Activated CD4-positive, alpha-beta T cell treated with anti-CD3 and anti-CD28 coated beads for 4 hours (primary cell): ENCODE results near the gene TBCB.
A peak's percentile ranks its signal among the peaks of the same experiment; 100 is the strongest.
"Not testable (repeated sequence)": the region's sequence is repeated elsewhere in the genome, so short reads cannot be mapped to it uniquely, and the experiment has no call there.

Experiments used
- DNase-seq, 2 donors: peaks; one replicate each; pipeline ENCODE4 v3.0.0-alpha.2; 2020

The TBCB gene

GRCh38 chr19:36103040-36103626 is 12.1 kb upstream of the TBCB start:
- no peak for DNase-seq

- DNase-seq, result no peak
These were observed 11.3 kb upstream of the TBCB start for GRCh38 chr19:36103842-36104552.

- DNase-seq, result no peak
These were observed 8.8 kb upstream of the TBCB start for GRCh38 chr19:36106441-36106840.

- DNase-seq, result no peak
These were observed 8.3 kb upstream of the TBCB start for GRCh38 chr19:36106991-36107390.

- DNase-seq, result no peak
These were observed 6.6 kb upstream of the TBCB start for GRCh38 chr19:36108684-36109083.

GRCh38 chr19:36110487-36111199 is 4.6 kb upstream of the TBCB start, which contains the start of gene OVOL3:
OVOL3 (plus strand) TSS chr19:36111143; CDS start chr19:36111203, 60 bp downstream.
- DNase-seq, result no peak

GRCh38 chr19:36111200-36111539 is 4.1 kb upstream of the TBCB start:
- DNase-seq, result no peak

GRCh38 chr19:36112678-36113077 is 2.6 kb upstream of the TBCB start:
- DNase-seq, result no peak

GRCh38 chr19:36113425-36113824 is 1.8 kb upstream of the TBCB start:
- no peak for DNase-seq

GRCh38 chr19:36113894-36114720 is 1.2 kb upstream of the TBCB start:
- DNase-seq, result peak in 1 of 2 donors; percentile 19

- DNase-seq, result peak; percentile 98 to 99
These were observed 381 bp upstream of the TBCB start, which contains the start of gene POLR2I for GRCh38 chr19:36114721-36115452. POLR2I (minus strand) TSS chr19:36114875; CDS start chr19:36114856, 19 bp downstream.

- DNase-seq, result no peak
These were observed 1.0 kb downstream of the TBCB start for GRCh38 chr19:36116344-36116637.

GRCh38 chr19:36120092-36120983 is 5.1 kb downstream of the TBCB start:
- DNase-seq, result no peak

- DNase-seq, result no peak
These were observed 5.7 kb downstream of the TBCB start for GRCh38 chr19:36120984-36121358.

GRCh38 chr19:36121486-36122124 is 6.3 kb downstream of the TBCB start:
- no peak for DNase-seq

- no peak for DNase-seq
These were observed 10.3 kb downstream of the TBCB start for GRCh38 chr19:36125557-36125956.

- no peak for DNase-seq
These were observed 13.1 kb downstream of the TBCB start for GRCh38 chr19:36128392-36128736.

GRCh38 chr19:36131221-36131620 is 16.0 kb downstream of the TBCB start:
- not testable (repeated sequence) for DNase-seq

GRCh38 chr19:36134867-36135266 is 19.6 kb downstream of the TBCB start:
- not testable (repeated sequence) for DNase-seq

- no peak for DNase-seq
These were observed 21.9 kb downstream of the TBCB start for GRCh38 chr19:36136964-36137686.

GRCh38 chr19:36139120-36139472 is 23.8 kb downstream of the TBCB start:
- DNase-seq, result no peak
